ENCODE measurements around the gene SLCO4A1.

- TF ChIP-seq EZH2 (IDR thresholded peaks at IDR 0.05; ENCODE audit: borderline replicate concordance, low read depth, low read length, poor library complexity, severe bottlenecking) = no peak
- no peak for TF ChIP-seq CTCF (conservative IDR thresholded peaks at IDR 0.05; ENCODE audit: low read depth, low read length)
Observed at GRCh38 chr20:62714006-62714405, 71.7 kb downstream of the SLCO4A1 start.
